Activated T-cell treated with anti-CD3 and anti-CD28 coated beads for 48 hours (primary cell): ENCODE measurements around the gene DIS3.
"Not testable (repeated sequence)": the region's sequence is repeated elsewhere in the genome, so short reads cannot be mapped to it uniquely, and the experiment has no call there.

Experiments
- DNase-seq: peaks from one replicate; pipeline ENCODE4 v3.0.0-alpha.2; 2020; ENCODE audit warnings: low read depth

The DIS3 gene

GRCh38 chr13:72781451-72782439, at the start of gene DIS3, which contains the start of gene PIBF1:
TSS of gene DIS3 (minus strand) at chr13:72781900. CDS start at chr13:72781832, 68 bp downstream.
TSS of gene PIBF1 (plus strand) at chr13:72782133. CDS start at chr13:72783470, 1,337 bp downstream.
- peak; percentile 94 for DNase-seq

GRCh38 chr13:72823724-72824123, 42.0 kb upstream of the DIS3 start:
- no peak for DNase-seq

GRCh38 chr13:72823081-72823480, 41.4 kb upstream of the DIS3 start:
- DNase-seq = no peak

GRCh38 chr13:72820898-72821279, 39.2 kb upstream of the DIS3 start:
- DNase-seq = no peak

- no peak for DNase-seq
These were observed 38.6 kb upstream of the DIS3 start for GRCh38 chr13:72820156-72820897.

GRCh38 chr13:72808917-72809500, 27.3 kb upstream of the DIS3 start:
- DNase-seq = no peak

- DNase-seq = not testable (repeated sequence)
These were observed 24.8 kb upstream of the DIS3 start for GRCh38 chr13:72806514-72806913.

- no peak for DNase-seq
These were observed 24.1 kb upstream of the DIS3 start for GRCh38 chr13:72805676-72806346.

- DNase-seq = no peak
These were observed 22.6 kb upstream of the DIS3 start for GRCh38 chr13:72804301-72804700.

GRCh38 chr13:72798817-72799216, 17.1 kb upstream of the DIS3 start:
- DNase-seq = no peak

- DNase-seq = no peak
These were observed 10.9 kb upstream of the DIS3 start for GRCh38 chr13:72792640-72793039.

GRCh38 chr13:72788831-72789230, 7.1 kb upstream of the DIS3 start:
- DNase-seq = no peak

GRCh38 chr13:72784679-72785078, 3.0 kb upstream of the DIS3 start:
- DNase-seq = not testable (repeated sequence)

GRCh38 chr13:72782717-72783116, 1.0 kb upstream of the DIS3 start:
- DNase-seq = no peak

GRCh38 chr13:72774019-72774418, 7.7 kb downstream of the DIS3 start:
- DNase-seq = no peak

- no peak for DNase-seq
These were observed 18.3 kb downstream of the DIS3 start for GRCh38 chr13:72763411-72763810.

- no peak for DNase-seq
These were observed 21.5 kb downstream of the DIS3 start for GRCh38 chr13:72760189-72760588.

GRCh38 chr13:72757792-72758535, 23.7 kb downstream of the DIS3 start:
- no peak for DNase-seq

- DNase-seq = no peak
These were observed 27.6 kb downstream of the DIS3 start for GRCh38 chr13:72754111-72754510.

GRCh38 chr13:72751220-72751619, 30.5 kb downstream of the DIS3 start:
- no peak for DNase-seq

GRCh38 chr13:72745260-72745659, 36.4 kb downstream of the DIS3 start:
- DNase-seq = no peak
